ENCODE measurements around the gene MGAM2.

DNA sequence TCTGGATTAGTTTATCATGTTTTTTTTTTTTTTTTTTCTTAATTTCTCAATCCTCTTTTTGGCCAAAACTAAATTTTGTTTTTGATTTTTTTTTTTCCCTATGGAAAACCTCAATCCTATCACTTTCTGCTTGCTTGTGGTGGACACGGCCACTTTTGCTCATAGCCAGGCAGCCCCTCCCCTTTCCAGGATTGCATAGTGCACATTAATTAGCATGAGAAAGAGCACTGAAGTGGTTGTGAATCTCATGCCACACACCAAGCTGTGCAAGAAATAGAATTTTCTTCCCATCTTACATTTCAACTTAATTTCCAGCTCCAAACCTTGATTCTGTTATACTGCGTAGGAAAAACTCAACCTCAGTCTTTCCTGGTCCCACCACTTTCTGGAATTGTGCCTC, 34.6 kb downstream of the MGAM2 start:
- TF ChIP-seq, protein P1, sequence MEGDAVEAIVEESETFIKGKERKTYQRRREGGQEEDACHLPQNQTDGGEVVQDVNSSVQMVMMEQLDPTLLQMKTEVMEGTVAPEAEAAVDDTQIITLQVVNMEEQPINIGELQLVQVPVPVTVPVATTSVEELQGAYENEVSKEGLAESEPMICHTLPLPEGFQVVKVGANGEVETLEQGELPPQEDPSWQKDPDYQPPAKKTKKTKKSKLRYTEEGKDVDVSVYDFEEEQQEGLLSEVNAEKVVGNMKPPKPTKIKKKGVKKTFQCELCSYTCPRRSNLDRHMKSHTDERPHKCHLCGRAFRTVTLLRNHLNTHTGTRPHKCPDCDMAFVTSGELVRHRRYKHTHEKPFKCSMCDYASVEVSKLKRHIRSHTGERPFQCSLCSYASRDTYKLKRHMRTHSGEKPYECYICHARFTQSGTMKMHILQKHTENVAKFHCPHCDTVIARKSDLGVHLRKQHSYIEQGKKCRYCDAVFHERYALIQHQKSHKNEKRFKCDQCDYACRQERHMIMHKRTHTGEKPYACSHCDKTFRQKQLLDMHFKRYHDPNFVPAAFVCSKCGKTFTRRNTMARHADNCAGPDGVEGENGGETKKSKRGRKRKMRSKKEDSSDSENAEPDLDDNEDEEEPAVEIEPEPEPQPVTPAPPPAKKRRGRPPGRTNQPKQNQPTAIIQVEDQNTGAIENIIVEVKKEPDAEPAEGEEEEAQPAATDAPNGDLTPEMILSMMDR (conservative IDR thresholded peaks at IDR 0.05; ENCODE audit: low read length), result no peak
- no peak for TF ChIP-seq EZH2phosphoT487 (IDR thresholded peaks at IDR 0.05; ENCODE audit: borderline replicate concordance, low read depth, low read length)
